Measurements from ENCODE around the gene PRKG1. TPM values are rescaled to one million over a fixed set of nuclear protein-coding genes. Genes with fewer than 3 reads are reported as not detected.

The PRKG1 gene
- total and polyA plus RNA-seq, 2 of the 8 experiments (the other 6 are each of a cell fraction or from before 2014, with no cell fraction given), result 4.2 to 15.2 TPM

DNA sequence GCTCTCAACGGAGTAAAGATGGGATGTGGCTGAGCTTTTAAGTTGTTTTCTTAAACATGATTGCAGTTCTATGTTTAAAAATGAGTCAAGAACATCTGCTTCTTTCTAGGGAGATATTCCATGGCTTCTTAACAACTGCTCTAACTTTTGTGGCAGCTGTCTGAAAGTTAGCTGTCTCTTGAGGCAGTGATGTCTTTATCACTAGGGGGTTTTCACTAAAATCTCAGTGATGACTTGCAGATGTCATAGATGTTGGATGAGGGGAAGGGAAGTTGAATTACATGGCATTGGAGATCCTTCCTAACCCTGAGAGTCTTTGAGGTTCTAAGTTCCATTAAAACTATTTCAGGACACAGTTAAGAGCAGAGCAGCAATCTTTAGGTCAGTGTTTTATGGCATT lies 43.5 kb downstream of the PRKG1 start:
- Histone ChIP-seq H3K14ac (ENCODE audit: insufficient read length) (no peak overlapping the region), H2AK5ac (ENCODE audit: low read depth, low read length) (no peak overlapping the region), H2BK20ac (ENCODE audit: low read length) (no peak overlapping the region), H4K8ac (ENCODE audit: extremely low read depth, insufficient read depth, low read length) (no peak overlapping the region), H3K36me3 (ENCODE audit: control insufficient read depth in 2 of 4, insufficient read depth in 4 of 4, low read length in 3 of 4) (no peaks in the 10 kb centered on the region; a peak in 1 of 8 replicates), H2BK5ac (ENCODE audit: low read depth, low read length) (no peak overlapping the region), H3K79me2 (ENCODE audit: control insufficient read depth in 1 of 2, insufficient read depth in 2 of 2, low read length in 2 of 2) (no peaks in the 10 kb centered on the region), H2AFZ (ENCODE audit: low read length) (no peak overlapping the region), H4K5ac (ENCODE audit: insufficient read length, low read depth, low read length) (no peak overlapping the region), H3K56ac (replicated peaks; ENCODE audit: insufficient read length, low read depth, low read length) (no peak overlapping the region), H3K9me3 (ENCODE audit: insufficient read depth in 2 of 2, low read depth in 1 of 2, low read length in 1 of 2) (no peaks in the 10 kb centered on the region), H3K9ac (replicated peaks in 1 of 4; ENCODE audit: extremely low read depth in 1 of 4, low read depth in 3 of 4, low read length in 3 of 4) (no peak overlapping the region), H2BK12ac (ENCODE audit: low read depth, low read length) (no peak overlapping the region), H3K27ac (ENCODE audit: low read depth, low read length) (no peak overlapping the region), H2BK120ac (replicated peaks; ENCODE audit: low read depth, low read length) (no peak overlapping the region), H3K4ac (replicated peaks; ENCODE audit: insufficient read length, low read depth, low read length) (no peak overlapping the region), H4K20me1 (replicated peaks in 1 of 2; ENCODE audit: control insufficient read depth in 1 of 2, insufficient read depth in 2 of 2, low read length in 2 of 2) (no peaks in the 10 kb centered on the region), H3K27me3 (replicated peaks in 1 of 4; ENCODE audit: control insufficient read depth in 3 of 4, extremely low read depth in 1 of 4, insufficient read depth in 3 of 4, low read length in 3 of 4) (no peaks in the 10 kb centered on the region), H4K91ac (replicated peaks; ENCODE audit: insufficient read length, low read length) (no peak overlapping the region), H3K79me1 (ENCODE audit: low read depth, low read length) (no peaks in the 10 kb centered on the region), H3K4me1 (replicated peaks in 1 of 4; ENCODE audit: control insufficient read depth in 3 of 4, insufficient read depth in 4 of 4, low read length in 3 of 4) (no peaks in the 10 kb centered on the region), H2BK15ac (ENCODE audit: low read length) (no peak overlapping the region), H3K4me2 (ENCODE audit: insufficient read depth in 1 of 2, low read depth in 2 of 2, low read length in 2 of 2) (no peak overlapping the region), H3K23me2 (ENCODE audit: low read depth, low read length) (no peaks in the 10 kb centered on the region), H3K4me3 (ENCODE audit: extremely low read depth in 1 of 4, insufficient read depth in 2 of 4, low read depth in 3 of 4, low read length in 4 of 4) (no peak overlapping the region), H3K23ac (ENCODE audit: insufficient read length) (no peak overlapping the region), H3K18ac (ENCODE audit: extremely low read depth, low read length) (no peak overlapping the region)
- no peak for DNase-seq (ENCODE audit: low read depth in 1 of 2, low spot score in 2 of 2)
- CTCF ChIA-PET (ENCODE audit: partially characterized antibody), result interaction anchor here (1.1 to 1.4 kb wide), 2 partner anchors 23 to 304 kb away, joined by 3 to 4 read pairs; no protein-coding TSS in a partner anchor
- WGBS, 2 experiments (ENCODE audit: extremely low coverage in 1 of 2, insufficient coverage in 1 of 2, insufficient read length in 1 of 2, insufficient replicate concordance in 2 of 2, low coverage in 1 of 2, low lambda C conversion rate in 2 of 2, missing lambda C conversion rate in 1 of 2), result 77% methylated on average over 1 of the region's 1 CpG; no CpG with 5 or more reads in 1 of the 2 experiments
- FAIRE-seq, result no peak
- TF ChIP-seq TAF7 (optimal IDR thresholded peaks at IDR 0.05; ENCODE audit: borderline replicate concordance, low read depth, low read length) (no peak), BACH1 (IDR thresholded peaks at IDR 0.05; ENCODE audit: low read length) (no peak), ZNF274 (IDR thresholded peaks at IDR 0.05; ENCODE audit: borderline replicate concordance, extremely low read depth, low read length) (no peak), BRCA1 (IDR thresholded peaks at IDR 0.05; ENCODE audit: low read depth, low read length) (no peak), SAP30 (IDR thresholded peaks at IDR 0.05; ENCODE audit: insufficient read depth, insufficient replicate concordance, low read length) (no peak), BCL11A (IDR thresholded peaks at IDR 0.05; ENCODE audit: low read depth in 2 of 2, low read length in 2 of 2) (no peak)
- POLR2A ChIA-PET (ENCODE audit: partially characterized antibody), result no interaction called here

Measured in H1 (cell line).